Nephron progenitor cell (in vitro differentiated cells): ENCODE data around the gene KIAA1328.
"Not testable (repeated sequence)": the region's sequence is repeated elsewhere in the genome, so short reads cannot be mapped to it uniquely, and the experiment has no call there.

Experiments
- DNase-seq: peaks from one replicate; pipeline ENCODE4 v3.0.0; 2021
- H3K27ac Mint-ChIP-seq: 2 replicates; pipeline ENCODE4 v1.8.0; 2021; ENCODE audit warnings: mild to moderate bottlenecking, moderate library complexity, mixed read lengths
- H3K27me3 Mint-ChIP-seq: 2 replicates; pipeline ENCODE4 v1.8.0; 2021; ENCODE audit warnings: mild to moderate bottlenecking, low read depth, mixed read lengths; ENCODE audit not compliant: poor library complexity
- H3K36me3 Mint-ChIP-seq: 2 replicates; pipeline ENCODE4 v1.8.0; 2021; ENCODE audit warnings: low read depth, mixed read lengths
- H3K4me1 Mint-ChIP-seq: 2 replicates; pipeline ENCODE4 v1.8.0; 2021; ENCODE audit warnings: mixed read lengths
- H3K4me3 Mint-ChIP-seq: 2 replicates; pipeline ENCODE4 v1.8.0; 2021; ENCODE audit warnings: mild to moderate bottlenecking, moderate library complexity, mixed read lengths
- H3K9me3 Mint-ChIP-seq: 2 replicates; pipeline ENCODE4 v1.8.0; 2021; ENCODE audit warnings: mild to moderate bottlenecking, moderate library complexity, mixed read lengths
- TF ChIP-seq, protein P1 (sequence below): fragments of 200-600 bp; sonication (generic); IDR thresholded peaks from 2 replicates; pipeline ENCODE4 v1.5.0; 2021; ENCODE audit warnings: antibody characterized with exemption

The KIAA1328 gene

DNA sequence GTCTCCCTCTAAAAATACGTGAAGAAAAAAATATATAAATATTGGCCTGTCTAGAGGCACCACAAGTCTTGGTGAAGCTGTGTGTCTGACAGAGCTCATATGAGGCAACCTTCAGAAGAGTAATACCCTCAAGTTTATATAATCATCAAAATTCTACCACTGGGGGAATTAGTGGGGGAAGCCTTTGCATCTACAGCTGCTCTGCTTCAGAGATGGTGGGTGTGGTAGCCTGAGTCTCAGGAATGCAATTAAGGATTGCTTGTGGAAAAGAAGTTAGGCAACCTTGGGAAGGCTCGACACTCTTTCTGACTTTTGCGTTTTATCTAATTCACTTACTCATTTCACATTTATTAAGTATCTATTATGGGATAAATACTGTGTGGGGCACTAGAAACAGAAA, 17.5 kb upstream of the KIAA1328 start:
- TF ChIP-seq, protein P1, sequence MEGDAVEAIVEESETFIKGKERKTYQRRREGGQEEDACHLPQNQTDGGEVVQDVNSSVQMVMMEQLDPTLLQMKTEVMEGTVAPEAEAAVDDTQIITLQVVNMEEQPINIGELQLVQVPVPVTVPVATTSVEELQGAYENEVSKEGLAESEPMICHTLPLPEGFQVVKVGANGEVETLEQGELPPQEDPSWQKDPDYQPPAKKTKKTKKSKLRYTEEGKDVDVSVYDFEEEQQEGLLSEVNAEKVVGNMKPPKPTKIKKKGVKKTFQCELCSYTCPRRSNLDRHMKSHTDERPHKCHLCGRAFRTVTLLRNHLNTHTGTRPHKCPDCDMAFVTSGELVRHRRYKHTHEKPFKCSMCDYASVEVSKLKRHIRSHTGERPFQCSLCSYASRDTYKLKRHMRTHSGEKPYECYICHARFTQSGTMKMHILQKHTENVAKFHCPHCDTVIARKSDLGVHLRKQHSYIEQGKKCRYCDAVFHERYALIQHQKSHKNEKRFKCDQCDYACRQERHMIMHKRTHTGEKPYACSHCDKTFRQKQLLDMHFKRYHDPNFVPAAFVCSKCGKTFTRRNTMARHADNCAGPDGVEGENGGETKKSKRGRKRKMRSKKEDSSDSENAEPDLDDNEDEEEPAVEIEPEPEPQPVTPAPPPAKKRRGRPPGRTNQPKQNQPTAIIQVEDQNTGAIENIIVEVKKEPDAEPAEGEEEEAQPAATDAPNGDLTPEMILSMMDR, result no peak
- H3K36me3 Mint-ChIP-seq, result peaks cover 52% of the 10 kb centered on the region
- peaks cover 34% of the 10 kb centered on the region for H3K4me1 Mint-ChIP-seq
- DNase-seq, result no peak
- H3K27ac Mint-ChIP-seq, result no peak overlapping the region
- no peaks in the 10 kb centered on the region for H3K9me3 Mint-ChIP-seq
- H3K4me3 Mint-ChIP-seq, result no peak overlapping the region
- H3K27me3 Mint-ChIP-seq, result no peaks in the 10 kb centered on the region

DNA sequence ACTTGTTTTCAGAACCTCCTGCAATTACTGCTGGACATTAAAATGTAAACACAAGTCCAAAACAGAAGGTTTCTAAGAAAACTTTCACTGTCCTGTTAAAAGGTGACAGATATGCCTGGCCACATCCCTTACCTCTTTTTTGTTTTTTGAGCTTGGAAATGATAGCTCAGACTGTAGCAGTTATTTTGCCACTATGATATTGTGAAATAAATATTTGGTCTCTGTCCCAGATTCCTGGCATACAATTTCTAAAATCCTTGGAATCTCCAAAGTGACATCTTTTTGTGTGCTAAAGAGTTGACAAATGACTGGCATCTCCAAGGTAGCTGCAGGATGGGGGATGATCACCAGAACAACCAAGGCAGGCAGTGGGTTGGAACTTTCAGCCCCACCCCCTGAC, 17.0 kb upstream of the KIAA1328 start:
- TF ChIP-seq, protein P1, result no peak
- Mint-ChIP-seq H3K9me3 (no peaks in the 10 kb centered on the region), H3K27ac (peak overlapping the region; percentile 48), H3K27me3 (no peaks in the 10 kb centered on the region), H3K4me1 (peaks cover 34% of the 10 kb centered on the region), H3K36me3 (peaks cover 54% of the 10 kb centered on the region), H3K4me3 (no peak overlapping the region)
- DNase-seq, result no peak

DNA sequence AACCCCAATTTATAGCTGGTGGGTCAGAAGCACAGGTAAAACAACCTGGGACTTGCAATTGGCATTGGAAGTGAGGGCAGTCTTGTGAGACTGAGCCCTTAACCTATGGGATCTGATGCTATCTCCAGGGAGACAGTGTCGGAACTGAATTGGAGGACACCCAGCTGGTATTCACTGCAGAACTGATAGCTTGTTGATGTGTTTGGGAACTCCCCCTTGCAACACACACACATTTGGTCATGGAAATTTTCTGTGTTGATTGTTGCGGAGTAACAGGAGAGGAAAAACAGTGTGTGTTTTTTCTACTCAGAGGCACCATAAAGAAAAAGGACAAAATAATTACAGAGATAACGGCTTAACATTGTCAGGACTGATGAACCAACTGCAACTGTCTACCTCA, 16.2 kb upstream of the KIAA1328 start:
- Mint-ChIP-seq H3K36me3 (peaks cover 49% of the 10 kb centered on the region), H3K4me1 (peaks cover 34% of the 10 kb centered on the region), H3K4me3 (no peak overlapping the region), H3K9me3 (no peaks in the 10 kb centered on the region), H3K27me3 (no peaks in the 10 kb centered on the region), H3K27ac (peak overlapping the region; percentile 48)
- TF ChIP-seq, protein P1, result no peak
- no peak for DNase-seq

DNA sequence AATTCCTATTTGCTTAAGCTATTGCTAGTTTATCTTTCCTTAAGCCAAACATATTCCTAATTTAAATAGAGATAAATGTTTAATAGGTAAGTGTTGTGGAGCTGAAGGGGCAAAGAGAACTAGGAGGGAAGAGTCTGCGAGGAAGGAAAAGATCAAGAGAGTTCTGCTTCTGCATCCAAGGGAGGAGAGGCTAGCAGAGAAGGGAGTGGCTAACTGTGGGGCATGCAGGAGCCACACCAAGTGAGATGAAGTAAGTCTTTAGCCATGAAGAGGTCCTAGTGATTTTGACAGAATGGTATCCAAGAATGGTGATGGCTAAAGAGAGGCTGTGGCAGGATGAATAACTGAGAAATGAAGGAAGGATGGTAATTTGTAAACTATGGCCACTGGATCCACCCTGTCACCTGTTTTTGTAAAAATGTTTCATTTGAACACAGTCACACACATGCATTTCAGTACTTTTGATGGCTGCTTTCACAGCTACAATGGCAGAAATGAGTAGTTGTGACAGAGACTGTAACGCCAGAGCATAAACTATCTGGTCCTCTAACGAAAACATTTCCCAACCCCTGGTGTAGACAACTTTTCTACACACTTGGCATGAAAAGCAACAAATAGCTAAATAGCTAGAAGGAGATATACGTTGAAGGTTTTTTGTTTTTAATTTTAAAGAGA, 15.7 kb upstream of the KIAA1328 start:
- H3K4me3 Mint-ChIP-seq, result no peak overlapping the region
- TF ChIP-seq, protein P1, result no peak
- DNase-seq, result no peak
- H3K27ac Mint-ChIP-seq, result peak overlapping the region; percentile 8
- peaks cover 34% of the 10 kb centered on the region for H3K4me1 Mint-ChIP-seq
- H3K27me3 Mint-ChIP-seq, result no peaks in the 10 kb centered on the region
- peaks cover 49% of the 10 kb centered on the region for H3K36me3 Mint-ChIP-seq
- no peaks in the 10 kb centered on the region for H3K9me3 Mint-ChIP-seq

DNA sequence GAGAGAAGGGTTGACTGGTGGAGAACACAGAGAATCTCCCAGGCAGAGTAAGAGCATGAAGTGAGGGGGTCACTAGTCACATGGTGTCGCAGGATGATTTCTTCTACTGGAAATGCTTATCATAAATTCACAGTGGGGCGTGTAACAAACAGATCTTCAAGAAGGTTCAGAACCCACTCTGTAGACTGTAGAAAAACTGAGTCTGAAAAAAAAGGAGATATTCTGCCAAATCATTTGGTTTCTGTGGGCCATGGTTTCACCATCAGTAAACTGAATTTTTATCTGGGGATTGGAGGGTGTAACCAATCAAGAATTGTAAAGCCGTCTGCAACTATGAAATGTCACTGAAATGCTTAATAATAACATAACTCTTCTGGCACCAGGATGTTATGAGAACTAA, 15.1 kb upstream of the KIAA1328 start:
- Mint-ChIP-seq H3K27ac (no peak overlapping the region), H3K36me3 (peaks cover 49% of the 10 kb centered on the region), H3K27me3 (no peaks in the 10 kb centered on the region), H3K4me1 (peaks cover 34% of the 10 kb centered on the region), H3K9me3 (no peaks in the 10 kb centered on the region), H3K4me3 (no peak overlapping the region)
- TF ChIP-seq, protein P1, result no peak
- no peak for DNase-seq

DNA sequence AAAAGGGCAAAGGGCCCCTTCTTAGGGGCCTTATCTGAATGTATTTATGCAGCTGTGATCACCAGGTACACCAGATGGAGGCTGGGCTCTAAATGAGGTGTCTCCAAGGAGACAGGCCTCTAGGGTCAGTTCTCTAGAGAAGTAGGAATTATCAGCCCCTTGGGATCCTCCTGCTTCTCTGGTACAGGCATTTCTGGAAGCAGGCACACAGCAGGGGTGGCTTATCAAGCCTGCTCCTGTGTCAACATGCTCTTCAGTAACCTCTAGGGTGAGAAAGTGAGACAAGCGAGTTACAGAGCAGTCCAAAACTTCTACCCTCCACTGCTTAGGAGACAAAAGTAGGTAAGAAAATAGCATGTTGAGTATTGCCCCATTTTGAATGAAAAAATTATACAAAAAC, 13.9 kb upstream of the KIAA1328 start:
- Mint-ChIP-seq H3K36me3 (peaks cover 53% of the 10 kb centered on the region), H3K27me3 (no peaks in the 10 kb centered on the region), H3K9me3 (no peaks in the 10 kb centered on the region), H3K27ac (peak overlapping the region; percentile 70), H3K4me1 (peaks cover 34% of the 10 kb centered on the region), H3K4me3 (no peak overlapping the region)
- TF ChIP-seq, protein P1, result no peak
- DNase-seq, result no peak

DNA sequence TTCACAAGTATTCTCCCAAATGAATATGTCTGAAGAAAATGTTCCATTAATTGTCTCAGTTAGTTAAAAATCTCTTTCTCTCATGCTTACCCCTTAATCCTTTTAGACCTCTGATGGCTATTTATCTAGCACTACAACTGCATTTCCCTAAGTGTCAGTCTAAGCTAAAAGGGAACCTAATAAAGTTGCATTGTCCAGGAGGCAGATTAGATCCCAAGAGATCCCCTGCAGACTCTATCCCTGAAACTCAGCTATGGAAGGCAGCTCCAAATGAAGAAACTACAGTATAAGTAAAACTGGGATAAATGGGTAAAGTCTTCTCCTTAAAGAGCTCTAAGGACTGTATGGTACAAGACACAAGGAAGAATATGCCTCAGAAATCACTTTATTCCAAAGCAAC, 12.8 kb upstream of the KIAA1328 start:
- peaks cover 60% of the 10 kb centered on the region for H3K36me3 Mint-ChIP-seq
- not testable (repeated sequence) for H3K27me3 Mint-ChIP-seq, H3K4me3 Mint-ChIP-seq, H3K9me3 Mint-ChIP-seq, DNase-seq
- peaks cover 34% of the 10 kb centered on the region for H3K4me1 Mint-ChIP-seq
- peak overlapping the region; percentile 83 for H3K27ac Mint-ChIP-seq
